PFSK-1 (cell line): ENCODE results near the gene HEMK1.

ENCODE experiments used
- FOXP2 ChIP-seq: optimal IDR thresholded peaks from 2 replicates; pipeline ENCODE3; 2011; ENCODE audit warnings: borderline replicate concordance, control low read depth, inconsistent platforms; ENCODE audit not compliant: insufficient read depth; ENCODE audit errors: extremely low read length, extremely low read depth
- POLR2AphosphoS5 ChIP-seq: IDR thresholded peaks from 2 replicates; pipeline ENCODE4 v1.6.1; 2012; ENCODE audit warnings: low read depth, mild to moderate bottlenecking, control low read depth, low read length, moderate library complexity
- SIN3A ChIP-seq: IDR thresholded peaks from 2 replicates; pipeline ENCODE4 v1.6.1; 2012; ENCODE audit warnings: mild to moderate bottlenecking, low read length, moderate library complexity, borderline replicate concordance; ENCODE audit not compliant: insufficient read depth
- TAF1 ChIP-seq: IDR thresholded peaks from 2 replicates; pipeline ENCODE4 v1.6.1; 2012; ENCODE audit warnings: low read length, control low read depth, borderline replicate concordance; ENCODE audit not compliant: insufficient read depth
- TF ChIP-seq, protein P1 (sequence below), 2 experiments: IDR thresholded peaks; 2 replicates each; pipeline versions ENCODE4 v1.6.1 to v1.8.0; 2011 to 2012; ENCODE audit warnings: low read depth in 2 of 2, low read length in 2 of 2, control low read depth in 1 of 2, inconsistent platforms in 1 of 2, mild to moderate bottlenecking in 1 of 2, moderate library complexity in 1 of 2; ENCODE audit not compliant: insufficient read depth in 1 of 2

DNA sequence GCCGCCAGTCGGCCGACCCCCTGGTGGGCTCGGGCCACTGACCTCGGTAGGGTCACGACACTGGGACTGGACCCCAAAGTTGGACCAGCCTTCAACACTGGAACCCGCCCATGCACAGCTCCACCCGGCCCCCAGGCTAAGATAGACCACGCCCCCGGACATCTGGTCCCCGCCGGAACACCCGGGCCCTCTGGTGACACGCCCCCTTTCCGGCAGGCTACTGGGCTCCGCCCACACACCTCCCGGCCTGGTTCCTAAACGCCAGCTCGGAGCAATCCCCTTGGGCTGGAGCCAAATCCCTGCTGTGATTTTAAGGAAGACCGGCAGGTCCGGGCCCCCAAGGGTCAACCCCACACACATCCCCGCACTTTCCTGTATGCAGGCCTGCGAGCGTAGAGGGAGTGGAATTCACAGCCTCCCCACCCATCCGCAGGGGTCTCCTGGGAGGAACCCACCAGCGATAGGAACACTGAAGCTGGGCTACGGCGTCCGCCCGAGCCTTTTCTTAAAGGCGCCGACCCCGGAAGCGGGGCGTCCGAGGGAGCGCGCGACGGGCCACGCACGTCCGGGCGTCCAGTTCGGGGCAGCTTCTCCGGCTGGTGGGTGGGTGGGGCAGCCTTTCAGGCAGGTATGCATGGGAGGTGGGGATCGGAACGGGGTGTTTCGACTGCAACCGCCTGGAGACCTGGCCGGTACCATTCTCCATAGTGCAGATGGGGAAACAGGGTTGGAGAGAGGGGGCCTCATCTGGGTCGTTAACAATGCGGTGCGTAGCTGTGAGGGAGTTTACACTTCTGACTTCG is at the start of gene HEMK1:
- TF ChIP-seq TAF1 (no peak), POLR2AphosphoS5 (no peak), SIN3A (no peak), FOXP2 (no peak)
- TF ChIP-seq, protein P1, sequence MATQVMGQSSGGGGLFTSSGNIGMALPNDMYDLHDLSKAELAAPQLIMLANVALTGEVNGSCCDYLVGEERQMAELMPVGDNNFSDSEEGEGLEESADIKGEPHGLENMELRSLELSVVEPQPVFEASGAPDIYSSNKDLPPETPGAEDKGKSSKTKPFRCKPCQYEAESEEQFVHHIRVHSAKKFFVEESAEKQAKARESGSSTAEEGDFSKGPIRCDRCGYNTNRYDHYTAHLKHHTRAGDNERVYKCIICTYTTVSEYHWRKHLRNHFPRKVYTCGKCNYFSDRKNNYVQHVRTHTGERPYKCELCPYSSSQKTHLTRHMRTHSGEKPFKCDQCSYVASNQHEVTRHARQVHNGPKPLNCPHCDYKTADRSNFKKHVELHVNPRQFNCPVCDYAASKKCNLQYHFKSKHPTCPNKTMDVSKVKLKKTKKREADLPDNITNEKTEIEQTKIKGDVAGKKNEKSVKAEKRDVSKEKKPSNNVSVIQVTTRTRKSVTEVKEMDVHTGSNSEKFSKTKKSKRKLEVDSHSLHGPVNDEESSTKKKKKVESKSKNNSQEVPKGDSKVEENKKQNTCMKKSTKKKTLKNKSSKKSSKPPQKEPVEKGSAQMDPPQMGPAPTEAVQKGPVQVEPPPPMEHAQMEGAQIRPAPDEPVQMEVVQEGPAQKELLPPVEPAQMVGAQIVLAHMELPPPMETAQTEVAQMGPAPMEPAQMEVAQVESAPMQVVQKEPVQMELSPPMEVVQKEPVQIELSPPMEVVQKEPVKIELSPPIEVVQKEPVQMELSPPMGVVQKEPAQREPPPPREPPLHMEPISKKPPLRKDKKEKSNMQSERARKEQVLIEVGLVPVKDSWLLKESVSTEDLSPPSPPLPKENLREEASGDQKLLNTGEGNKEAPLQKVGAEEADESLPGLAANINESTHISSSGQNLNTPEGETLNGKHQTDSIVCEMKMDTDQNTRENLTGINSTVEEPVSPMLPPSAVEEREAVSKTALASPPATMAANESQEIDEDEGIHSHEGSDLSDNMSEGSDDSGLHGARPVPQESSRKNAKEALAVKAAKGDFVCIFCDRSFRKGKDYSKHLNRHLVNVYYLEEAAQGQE (IDR thresholded peaks at IDR 0.05; ENCODE audit: insufficient read depth in 1 of 2, low read depth in 2 of 2, low read length in 2 of 2): peak in 1 of 2 experiments; percentile 5; a peak in 1 of 4 replicates
